PC-3 (cell line): ENCODE data around the gene CDH22. TPM values are rescaled to one million over a fixed set of nuclear protein-coding genes. Genes with fewer than 3 reads are reported as not detected.

Source experiments
- ATAC-seq: fragments of 200-7000 bp; cut with Tn5 transposase; 2 replicates; pipeline ENCODE4 v1.9.1; 2020; ENCODE audit warnings: mild to moderate bottlenecking, moderate library complexity
- BruUV-seq: library from RNA; stranded (reverse); fragments of 400-500 nt; replicated peaks from 2 replicates; lab custom pipeline; 2021; lab: Mats Ljungman, UMichigan
- CTCF ChIA-PET: fragments of 300-600 bp; sonication (Branson Sonifier 250); formaldehyde crosslinking; loops from one replicate; lab custom pipeline; 2022; ENCODE audit warnings: antibody characterized with exemption; lab: Charles Lee
- POLR2A ChIA-PET: fragments of 300-600 bp; sonication (Branson Sonifier 250); formaldehyde crosslinking; loops from one replicate; lab custom pipeline; 2022; ENCODE audit warnings: antibody characterized with exemption; ENCODE audit not compliant: unreplicated experiment; lab: Charles Lee
- DNase-seq: peaks from one replicate; pipeline ENCODE4 v3.0.0-alpha.2; 2015
- H2AFZ ChIP-seq: fragments of 300-600 bp; sonication (generic); 2 replicates; pipeline ENCODE4 v1.6.0; 2016; ENCODE audit warnings: antibody characterized with exemption, low read length
- H3F3A ChIP-seq: fragments of 300-600 bp; sonication (generic); one replicate; pipeline ENCODE4 v1.6.0; 2017; ENCODE audit warnings: antibody characterized with exemption, low read length, control low read depth, mild to moderate bottlenecking; ENCODE audit not compliant: unreplicated experiment
- H3K27ac ChIP-seq: fragments of 300-600 bp; sonication (generic); 2 replicates; pipeline ENCODE4 v1.5.1; 2016; ENCODE audit warnings: mild to moderate bottlenecking, low read length
- H3K27me3 ChIP-seq: fragments of 300-600 bp; sonication (generic); 2 replicates; pipeline ENCODE4 v1.6.1; 2016; ENCODE audit warnings: low read length, mixed read lengths
- H3K36me3 ChIP-seq: fragments of 300-600 bp; sonication (generic); 2 replicates; pipeline ENCODE4 v1.6.1; 2016; ENCODE audit warnings: low read depth, mixed run types, low read length, mixed read lengths
- H3K4me1 ChIP-seq: fragments of 300-600 bp; sonication (generic); 2 replicates; pipeline ENCODE4 v1.5.1; 2016; ENCODE audit warnings: low read length; ENCODE audit not compliant: insufficient read depth
- H3K4me2 ChIP-seq: fragments of 300-600 bp; sonication (generic); 2 replicates; pipeline ENCODE4 v1.6.0; 2016; ENCODE audit warnings: low read length
- H3K4me3 ChIP-seq: fragments of 300-600 bp; sonication (generic); 2 replicates; pipeline ENCODE4 v1.5.1; 2016; ENCODE audit warnings: mild to moderate bottlenecking, low read length, mixed read lengths
- H3K79me2 ChIP-seq: fragments of 300-600 bp; sonication (generic); 2 replicates; pipeline ENCODE4 v1.6.1; 2017; ENCODE audit warnings: low read length, mixed read lengths
- H3K9ac ChIP-seq: fragments of 300-600 bp; sonication (generic); 2 replicates; pipeline ENCODE4 v1.6.0; 2016; ENCODE audit warnings: mild to moderate bottlenecking, low read length
- H3K9me2 ChIP-seq: fragments of 300-600 bp; sonication (generic); replicated peaks from 2 replicates; pipeline ENCODE4 v1.6.1; 2016; ENCODE audit warnings: mixed run types, low read length, mixed read lengths
- H3K9me3 ChIP-seq: fragments of 300-600 bp; sonication (generic); 2 replicates; pipeline ENCODE4 v1.6.1; 2016; ENCODE audit warnings: low read length, mixed read lengths
- H4K20me1 ChIP-seq: fragments of 300-600 bp; sonication (generic); 2 replicates; pipeline ENCODE4 v1.6.1; 2016; ENCODE audit warnings: low read length, mixed read lengths
- EZH2 ChIP-seq: fragments of 300-600 bp; sonication (generic); IDR thresholded peaks from one replicate; pipeline ENCODE4 v1.6.1; 2017; ENCODE audit warnings: antibody characterized with exemption, mild to moderate bottlenecking, low read length; ENCODE audit not compliant: unreplicated experiment
- EZH2phosphoT487 ChIP-seq: fragments of 300-600 bp; sonication (generic); IDR thresholded peaks from 2 replicates; pipeline ENCODE4 v1.6.1; 2018; ENCODE audit warnings: mild to moderate bottlenecking, antibody characterized with exemption, low read length, borderline replicate concordance
- intact Hi-C: fragments of 100-400 bp; cut with micrococcal nuclease; formaldehyde crosslinking; loops from 2 replicates; pipeline ENCODE4 v1.9.0; 2023
- total RNA-seq: library from RNA; depleted of rRNA; stranded (reverse); fragments of >200 nt; gene quantifications from 2 replicates; pipeline ENCODE4 v1.2.3, GENCODE V29; 2014
- TF ChIP-seq, protein P1 (sequence below): fragments of 300-600 bp; sonication (generic); conservative IDR thresholded peaks from 2 replicates; pipeline ENCODE4 v1.5.1; 2017; ENCODE audit warnings: antibody characterized with exemption, low read depth, mild to moderate bottlenecking, low read length

Gene CDH22
- total RNA-seq, 1 experiment from 2014 or later = not detected

DNA sequence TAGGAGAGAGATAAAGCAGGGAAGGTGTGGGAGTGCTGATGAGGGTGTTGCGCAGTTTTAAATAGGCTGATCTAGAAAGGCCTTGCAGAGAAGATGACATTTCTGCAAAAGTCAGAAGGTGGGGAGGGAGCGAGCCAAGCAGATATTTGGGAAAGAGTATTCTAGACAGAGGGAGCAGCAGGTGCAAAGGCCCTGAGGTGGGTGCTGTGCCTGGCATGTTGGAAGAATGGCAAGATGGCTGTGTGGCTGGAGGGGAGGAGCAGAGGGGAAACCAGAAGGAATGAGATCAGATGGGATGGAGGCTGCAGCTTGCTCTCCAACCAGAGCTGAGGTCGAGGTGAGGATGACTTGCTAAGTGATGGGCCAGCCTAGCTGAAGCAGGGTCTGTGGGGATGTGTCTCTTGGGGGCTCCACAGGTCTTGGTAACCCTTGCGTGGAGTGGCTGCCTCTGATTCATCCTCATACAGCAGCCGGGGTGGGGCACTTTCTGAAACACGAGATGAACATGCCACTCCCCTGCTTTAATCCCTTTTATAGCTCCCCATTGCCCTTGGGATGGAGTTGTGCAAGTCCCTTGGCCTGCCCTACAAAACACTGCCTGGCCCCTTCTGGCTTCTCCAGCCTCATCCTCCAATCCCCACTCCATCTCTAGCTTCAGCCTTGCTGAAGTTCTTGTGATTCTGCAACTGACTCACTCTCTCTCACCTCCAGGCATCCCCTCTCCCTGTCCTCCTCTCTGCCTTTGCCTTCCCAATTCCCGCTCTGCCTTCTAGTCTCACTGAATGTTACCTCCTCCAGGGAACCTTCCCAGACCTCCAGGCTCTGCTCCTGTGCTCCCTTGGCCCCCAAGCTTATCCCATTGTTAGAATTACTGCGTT, 94.1 kb downstream of the CDH22 start:
- no peak for ATAC-seq
- H2AFZ ChIP-seq = no peak overlapping the region
- TF ChIP-seq, protein P1, sequence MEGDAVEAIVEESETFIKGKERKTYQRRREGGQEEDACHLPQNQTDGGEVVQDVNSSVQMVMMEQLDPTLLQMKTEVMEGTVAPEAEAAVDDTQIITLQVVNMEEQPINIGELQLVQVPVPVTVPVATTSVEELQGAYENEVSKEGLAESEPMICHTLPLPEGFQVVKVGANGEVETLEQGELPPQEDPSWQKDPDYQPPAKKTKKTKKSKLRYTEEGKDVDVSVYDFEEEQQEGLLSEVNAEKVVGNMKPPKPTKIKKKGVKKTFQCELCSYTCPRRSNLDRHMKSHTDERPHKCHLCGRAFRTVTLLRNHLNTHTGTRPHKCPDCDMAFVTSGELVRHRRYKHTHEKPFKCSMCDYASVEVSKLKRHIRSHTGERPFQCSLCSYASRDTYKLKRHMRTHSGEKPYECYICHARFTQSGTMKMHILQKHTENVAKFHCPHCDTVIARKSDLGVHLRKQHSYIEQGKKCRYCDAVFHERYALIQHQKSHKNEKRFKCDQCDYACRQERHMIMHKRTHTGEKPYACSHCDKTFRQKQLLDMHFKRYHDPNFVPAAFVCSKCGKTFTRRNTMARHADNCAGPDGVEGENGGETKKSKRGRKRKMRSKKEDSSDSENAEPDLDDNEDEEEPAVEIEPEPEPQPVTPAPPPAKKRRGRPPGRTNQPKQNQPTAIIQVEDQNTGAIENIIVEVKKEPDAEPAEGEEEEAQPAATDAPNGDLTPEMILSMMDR = no peak
- no TSS peak for BruUV-seq
- H3F3A ChIP-seq = no peaks in the 10 kb centered on the region
- no peaks in the 10 kb centered on the region for H3K9me2 ChIP-seq
- no peaks in the 10 kb centered on the region for H3K9me3 ChIP-seq
- intact Hi-C loops = no loop called here
- H3K9ac ChIP-seq = no peak overlapping the region
- ChIA-PET POLR2A (no interaction called here), CTCF (no interaction called here)
- H4K20me1 ChIP-seq = no peaks in the 10 kb centered on the region
- no peak overlapping the region for H3K4me3 ChIP-seq
- no peak for DNase-seq
- H3K36me3 ChIP-seq = no peaks in the 10 kb centered on the region
- peaks cover 15% of the 10 kb centered on the region for H3K27me3 ChIP-seq
- no peaks in the 10 kb centered on the region for H3K79me2 ChIP-seq
- H3K4me1 ChIP-seq = peaks cover 6% of the 10 kb centered on the region; the same call in 1 of the 2 replicates
- H3K27ac ChIP-seq = no peak overlapping the region
- H3K4me2 ChIP-seq = no peak overlapping the region

DNA sequence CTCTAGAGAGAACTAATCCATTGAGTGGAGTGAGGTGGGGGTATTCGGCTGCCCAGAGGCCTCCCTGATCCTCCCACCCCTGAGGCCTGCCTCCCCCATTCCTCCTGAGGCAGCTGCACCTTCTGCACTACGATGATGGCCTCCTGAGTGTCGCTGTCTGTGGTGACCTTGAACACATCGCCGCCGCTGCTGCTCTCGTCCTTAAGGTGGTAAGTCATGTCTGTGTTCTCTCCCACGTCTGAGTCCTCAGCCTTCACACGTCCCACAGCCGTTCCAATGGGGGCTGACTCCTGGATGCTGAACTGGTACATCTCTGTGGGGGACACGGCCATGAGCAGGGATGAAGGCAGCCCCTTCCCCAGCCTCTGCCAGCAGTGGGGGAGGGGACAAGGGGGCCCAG, 95.4 kb downstream of the CDH22 start:
- Histone ChIP-seq H3K9ac (no peak overlapping the region), H3K9me2 (no peaks in the 10 kb centered on the region), H2AFZ (no peak overlapping the region), H3K4me3 (no peak overlapping the region), H3K27ac (no peak overlapping the region), H4K20me1 (no peaks in the 10 kb centered on the region), H3K79me2 (no peaks in the 10 kb centered on the region), H3K9me3 (no peaks in the 10 kb centered on the region), H3F3A (no peaks in the 10 kb centered on the region), H3K4me2 (no peak overlapping the region), H3K4me1 (peaks cover 6% of the 10 kb centered on the region; the same call in 1 of the 2 replicates), H3K27me3 (peaks cover 15% of the 10 kb centered on the region), H3K36me3 (no peaks in the 10 kb centered on the region)
- POLR2A ChIA-PET = no interaction called here
- TF ChIP-seq, protein P1 = no peak
- no peak for TF ChIP-seq EZH2
- no peak for TF ChIP-seq EZH2phosphoT487
- ATAC-seq (no peak), DNase-seq (no peak)
- intact Hi-C loops = no loop called here
- CTCF ChIA-PET = no interaction called here
- BruUV-seq = no TSS peak

- Histone ChIP-seq H3K9me2 (no peaks in the 10 kb centered on the region), H3K9me3 (no peaks in the 10 kb centered on the region), H4K20me1 (no peaks in the 10 kb centered on the region), H3K27ac (no peak overlapping the region), H3K36me3 (no peaks in the 10 kb centered on the region), H3K4me1 (peaks cover 6% of the 10 kb centered on the region; the same call in 1 of the 2 replicates), H3K4me2 (no peak overlapping the region), H3K27me3 (peaks cover 15% of the 10 kb centered on the region), H3K79me2 (no peaks in the 10 kb centered on the region), H3F3A (no peaks in the 10 kb centered on the region), H3K9ac (no peak overlapping the region), H3K4me3 (no peak overlapping the region), H2AFZ (no peak overlapping the region)
- intact Hi-C loops = no loop called here
- ATAC-seq (no peak), DNase-seq (no peak)
- CTCF ChIA-PET = no interaction called here
- TF ChIP-seq EZH2 = no peak
- TF ChIP-seq, protein P1 = no peak
- POLR2A ChIA-PET = no interaction called here
- no TSS peak for BruUV-seq
Observed at GRCh38 chr20:46212252-46212651, 96.0 kb downstream of the CDH22 start.
